Gastroesophageal sphincter (tissue), 3 donors: ENCODE data around the gene GRM8.

Experiments used
- CTCF ChIP-seq, 4 experiments: fragments of 200-600 bp in 2 of 4; fragments of 450-650 bp in 2 of 4; sonication (generic) in 1 of 4; IDR thresholded peaks; one replicate each; pipeline ENCODE4 v1.5.1; 2017 to 2019; ENCODE audit warnings: antibody characterized with exemption in 4 of 4, mild to moderate bottlenecking in 2 of 4, moderate library complexity in 2 of 4
- EP300 ChIP-seq: sonication (generic); formaldehyde crosslinking; IDR thresholded peaks from one replicate; pipeline ENCODE4 v1.6.1; 2017; ENCODE audit warnings: antibody characterized with exemption, mild to moderate bottlenecking
- POLR2A ChIP-seq, 2 donors: fragments of 450-650 bp; IDR thresholded peaks; one replicate each; pipeline ENCODE4 v1.6.1; 2017; ENCODE audit warnings: antibody characterized with exemption in 2 of 2, mild to moderate bottlenecking in 2 of 2, moderate library complexity in 1 of 2
- POLR2AphosphoS5 ChIP-seq: sonication (generic); formaldehyde crosslinking; IDR thresholded peaks from one replicate; pipeline ENCODE4 v1.6.1; 2017; ENCODE audit warnings: antibody characterized with exemption

- TF ChIP-seq CTCF (IDR thresholded peaks at IDR 0.05) (no peak), EP300 (no peak), POLR2AphosphoS5 (no peak), POLR2A (IDR thresholded peaks at IDR 0.05) (no peak)
Observed at GRCh38 chr7:126774077-126774476, 478.7 kb downstream of the GRM8 start.
